HG03039 (cell line): ENCODE measurements around the gene SEPTIN5.
"Not testable (repeated sequence)": the region's sequence is repeated elsewhere in the genome, so short reads cannot be mapped to it uniquely, and the experiment has no call there.

ENCODE experiments used
- ATAC-seq: cut with Tn5 transposase; IDR thresholded peaks from one replicate; pipeline ENCODE4 v1.9.1; 2021; ENCODE audit warnings: mild to moderate bottlenecking, moderate library complexity; ENCODE audit not compliant: unreplicated experiment

The SEPTIN5 gene

GRCh38 chr22:19714312-19715187 is at the start of gene SEPTIN5:
Gene SEPTIN5, plus strand, starts transcription at chr22:19714503. Its CDS starts 86 bp downstream, at chr22:19714589.
- no peak for ATAC-seq

GRCh38 chr22:19664951-19665783 is 49.1 kb upstream of the SEPTIN5 start:
- no peak for ATAC-seq

GRCh38 chr22:19665784-19666672 is 48.3 kb upstream of the SEPTIN5 start:
- no peak for ATAC-seq

DNA sequence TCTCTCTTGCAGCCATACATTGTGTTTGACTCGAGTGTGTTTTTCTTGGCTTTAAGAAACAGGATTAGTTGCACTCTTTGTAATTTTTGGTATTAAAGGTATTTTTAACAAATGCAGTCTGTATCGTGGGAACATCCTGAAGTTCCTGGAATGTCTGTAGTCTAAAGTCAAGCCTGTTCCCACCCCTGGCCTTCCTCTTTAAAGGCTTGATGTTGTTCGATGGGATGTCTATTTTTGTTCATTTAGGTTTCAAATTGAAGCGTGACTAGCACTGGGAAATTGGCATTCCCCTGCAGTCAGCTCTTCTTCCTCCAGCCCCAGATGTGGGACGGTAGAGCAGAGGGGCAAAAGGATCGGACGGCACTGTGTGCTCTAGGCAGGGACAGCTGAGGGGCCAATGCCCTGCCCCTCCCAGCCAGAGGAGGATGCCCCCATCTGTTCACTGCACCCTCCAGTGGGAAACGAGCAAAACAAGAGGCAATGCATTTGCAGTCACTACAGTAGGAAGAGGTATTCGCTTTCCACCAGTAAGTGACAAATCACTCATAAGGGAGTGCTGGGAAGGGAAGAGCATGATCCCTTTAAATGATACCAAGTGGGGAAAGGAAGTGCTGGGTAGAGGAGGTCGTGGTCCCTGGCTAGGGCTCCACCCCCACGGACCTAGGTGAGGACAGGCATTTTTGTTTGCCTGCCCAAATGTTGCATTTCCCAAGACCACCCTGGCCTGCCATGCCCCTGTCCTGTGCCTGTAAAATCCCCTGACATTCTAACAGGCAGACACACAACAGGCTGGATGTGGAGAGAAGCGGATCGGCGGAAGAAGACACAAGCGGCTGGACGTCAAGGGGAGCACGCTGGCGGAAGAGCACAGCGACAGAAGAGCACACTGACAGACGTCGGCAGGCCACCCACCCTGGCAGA is 47.4 kb upstream of the SEPTIN5 start:
- ATAC-seq = no peak

GRCh38 chr22:19667872-19668740 is 46.2 kb upstream of the SEPTIN5 start:
- ATAC-seq = no peak

GRCh38 chr22:19668748-19669147 is 45.6 kb upstream of the SEPTIN5 start:
- no peak for ATAC-seq

DNA sequence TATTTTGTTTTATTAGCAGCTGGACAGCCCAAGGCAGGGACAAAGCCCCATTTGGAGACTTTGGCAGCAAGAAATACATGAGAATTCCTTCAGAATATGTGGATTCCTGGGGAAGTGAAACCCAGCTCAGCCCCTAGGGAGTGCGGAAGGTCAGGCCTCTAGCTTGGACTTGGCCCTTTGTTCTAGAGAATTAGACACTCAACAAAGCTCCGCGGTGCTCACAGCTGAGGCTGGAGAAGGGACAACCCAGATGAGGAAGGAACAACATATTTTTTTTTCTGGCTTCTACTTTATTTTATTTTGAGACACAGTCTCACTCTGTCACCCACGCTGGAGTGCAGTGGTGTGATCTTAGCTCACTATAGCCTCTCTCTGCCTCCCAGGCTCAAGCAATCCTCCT is 44.7 kb upstream of the SEPTIN5 start:
- ATAC-seq = no peak

DNA sequence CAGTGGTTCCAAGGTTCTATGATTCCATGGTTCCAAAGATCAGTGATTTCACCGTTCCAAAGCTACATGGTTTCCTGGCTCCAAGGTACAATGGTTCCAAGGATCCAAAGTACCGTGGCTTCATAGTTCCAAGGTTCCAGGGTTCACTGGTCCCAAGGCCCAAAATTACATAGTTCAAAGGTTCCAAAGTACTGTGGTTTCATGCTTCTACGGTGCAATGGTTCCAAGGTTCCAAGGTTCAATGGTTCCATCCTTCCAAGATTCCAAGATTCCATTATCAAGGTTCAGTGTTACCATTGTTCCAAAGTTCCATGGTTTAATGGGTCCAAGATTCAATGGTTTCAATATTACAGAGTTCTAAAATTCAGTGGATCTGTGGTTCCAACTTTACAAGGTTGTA is 43.0 kb upstream of the SEPTIN5 start:
- no peak for ATAC-seq

GRCh38 chr22:19672054-19672776 is 42.1 kb upstream of the SEPTIN5 start:
- ATAC-seq = no peak

- ATAC-seq = no peak
These were observed 40.6 kb upstream of the SEPTIN5 start for GRCh38 chr22:19673660-19674059.

DNA sequence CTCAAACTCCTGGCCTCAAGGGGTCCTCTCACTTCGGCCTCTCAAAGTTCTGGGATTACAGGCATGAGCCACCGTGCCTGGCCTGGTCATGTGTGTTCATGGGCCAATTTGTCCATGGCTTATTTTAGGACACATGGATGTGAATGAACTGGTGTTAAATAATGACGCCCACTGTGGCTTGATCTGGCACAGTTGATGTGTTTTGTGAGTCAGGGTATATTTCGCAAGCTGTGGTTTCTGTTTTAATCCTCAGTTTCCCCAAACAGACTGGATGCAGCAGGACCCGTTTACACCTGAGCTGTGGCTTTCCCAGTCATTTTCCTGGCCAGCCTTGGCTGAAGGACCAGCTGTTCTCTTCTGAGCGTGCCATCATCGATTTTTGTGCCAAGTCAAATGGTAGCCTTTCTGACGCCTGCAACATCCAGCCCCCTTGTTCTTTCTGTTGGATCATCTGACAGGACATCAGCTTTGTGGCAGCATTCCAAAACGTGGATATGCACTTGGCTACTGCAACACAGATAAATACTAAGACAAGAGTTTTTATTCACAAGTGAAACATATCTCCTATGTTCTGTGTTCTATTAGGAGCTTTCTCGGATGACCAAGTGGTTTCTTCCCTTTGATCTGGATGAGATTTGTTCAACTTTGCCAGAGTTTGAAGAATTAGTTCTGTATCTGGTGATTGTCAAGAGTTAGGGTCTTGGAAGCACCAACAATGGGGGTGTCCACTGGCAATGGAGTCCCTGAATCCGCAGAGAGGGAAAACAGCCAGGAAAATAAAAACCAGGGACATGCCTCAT is 40.0 kb upstream of the SEPTIN5 start:
- ATAC-seq = no peak

DNA sequence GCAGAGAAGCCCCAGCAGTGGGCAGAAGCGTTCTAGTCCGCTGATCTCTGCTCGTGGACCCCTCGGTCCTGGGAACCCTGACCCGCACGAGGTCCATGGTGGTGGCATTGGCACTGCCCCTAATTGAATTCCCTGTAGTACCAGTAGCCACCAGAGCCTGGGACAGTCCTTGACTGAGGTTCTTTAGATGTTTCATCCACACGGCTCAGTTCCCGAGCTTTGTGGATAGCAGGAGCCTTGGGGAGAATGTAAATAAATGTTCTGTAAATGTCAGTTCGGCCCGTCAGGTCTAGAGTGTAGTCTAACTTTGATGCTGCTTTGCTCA is 39.4 kb upstream of the SEPTIN5 start:
- no peak for ATAC-seq

- ATAC-seq = no peak
These were observed 38.9 kb upstream of the SEPTIN5 start for GRCh38 chr22:19675428-19675827.

- ATAC-seq = not testable (repeated sequence)
These were observed 37.9 kb upstream of the SEPTIN5 start for GRCh38 chr22:19676437-19676836.

GRCh38 chr22:19678949-19679521 is 35.3 kb upstream of the SEPTIN5 start:
- no peak for ATAC-seq

- ATAC-seq = no peak
These were observed 34.7 kb upstream of the SEPTIN5 start for GRCh38 chr22:19679522-19680101.
